ENCODE measurements around the gene EIF4A3.
"Not testable (repeated sequence)": the region's sequence is repeated elsewhere in the genome, so short reads cannot be mapped to it uniquely, and the experiment has no call there.

The EIF4A3 gene

GRCh38 chr17:80169784-80170500, 23.0 kb upstream of the EIF4A3 start, which contains the start of gene CARD14:
Gene CARD14 (plus strand): TSS chr17:80170030. CDS start chr17:80181439, 11,409 bp downstream.
- no peak for DNase-seq

- DNase-seq, result no peak
Measured at GRCh38 chr17:80169107-80169506, 22.2 kb upstream of the EIF4A3 start.

- DNase-seq, result no peak
Measured at GRCh38 chr17:80168371-80168770, 21.4 kb upstream of the EIF4A3 start.

GRCh38 chr17:80166446-80166845, 19.5 kb upstream of the EIF4A3 start:
- no peak for DNase-seq

- no peak for DNase-seq
Measured at GRCh38 chr17:80164185-80164584, 17.3 kb upstream of the EIF4A3 start.

GRCh38 chr17:80163336-80163735, 16.4 kb upstream of the EIF4A3 start:
- no peak for DNase-seq

GRCh38 chr17:80160536-80160935, 13.6 kb upstream of the EIF4A3 start:
- no peak for DNase-seq

GRCh38 chr17:80158846-80159245, 11.9 kb upstream of the EIF4A3 start:
- DNase-seq, result no peak

- DNase-seq, result not testable (repeated sequence)
Measured at GRCh38 chr17:80155600-80155999, 8.7 kb upstream of the EIF4A3 start.

- DNase-seq, result no peak
Measured at GRCh38 chr17:80154166-80154565, 7.2 kb upstream of the EIF4A3 start.

- no peak for DNase-seq
Measured at GRCh38 chr17:80153004-80153403, 6.1 kb upstream of the EIF4A3 start.

- peak in 1 of 2 donors; percentile 34 for DNase-seq
Measured at GRCh38 chr17:80152081-80152702, 5.3 kb upstream of the EIF4A3 start.

GRCh38 chr17:80151333-80151732, 4.4 kb upstream of the EIF4A3 start:
- no peak for DNase-seq

- peak in 1 of 2 donors; percentile 32 for DNase-seq
Measured at GRCh38 chr17:80146121-80147034, 550 bp downstream of the EIF4A3 start.

- DNase-seq, result peak in 1 of 2 donors; percentile 28
Measured at GRCh38 chr17:80145076-80146075, 1.6 kb downstream of the EIF4A3 start.

GRCh38 chr17:80142929-80143328, 4.0 kb downstream of the EIF4A3 start:
- no peak for DNase-seq

GRCh38 chr17:80141463-80142165, 5.3 kb downstream of the EIF4A3 start:
- no peak for DNase-seq

GRCh38 chr17:80138856-80139426, 8.0 kb downstream of the EIF4A3 start:
- DNase-seq, result no peak

- DNase-seq, result no peak
Measured at GRCh38 chr17:80137131-80137530, 9.8 kb downstream of the EIF4A3 start.

- DNase-seq, result no peak
Measured at GRCh38 chr17:80133626-80133970, 13.3 kb downstream of the EIF4A3 start.
